Astrocyte (in vitro differentiated cells and primary cell): ENCODE data around the gene RBFA. TPM values are rescaled to one million over a fixed set of nuclear protein-coding genes. Genes with fewer than 3 reads are reported as not detected.

Experiments used
- DNase-seq: peaks from one replicate; pipeline ENCODE4 v3.0.0-alpha.2; 2010; ENCODE audit warnings: low read depth
- FAIRE-seq: peaks from 2 replicates; lab custom pipeline; 2011; peaks lifted over from hg19 to GRCh38; lab: Jason Lieb, UNC
- H2AFZ ChIP-seq: 2 replicates; pipeline ENCODE4 v1.6.0; 2012; ENCODE audit warnings: low read depth, low read length, inconsistent platforms
- H3K27ac ChIP-seq: 2 replicates; pipeline ENCODE4 v1.5.1; 2011; ENCODE audit warnings: low read depth, low read length, inconsistent platforms
- H3K27me3 ChIP-seq: 2 replicates; pipeline ENCODE4 v1.6.0; 2011; ENCODE audit warnings: low read length, inconsistent platforms; ENCODE audit not compliant: insufficient read depth
- H3K36me3 ChIP-seq: 2 replicates; pipeline ENCODE4 v1.5.1; 2011; ENCODE audit warnings: low read length, inconsistent platforms; ENCODE audit not compliant: insufficient read depth
- H3K4me1 ChIP-seq: 2 replicates; pipeline ENCODE4 v1.5.1; 2011; ENCODE audit warnings: low read length, inconsistent platforms; ENCODE audit not compliant: insufficient read depth
- H3K4me2 ChIP-seq: 2 replicates; pipeline ENCODE4 v1.6.0; 2012; ENCODE audit warnings: low read length, inconsistent platforms
- H3K4me3 ChIP-seq: 2 replicates; pipeline ENCODE4 v1.5.1; 2011; ENCODE audit warnings: low read depth, mild to moderate bottlenecking, low read length, inconsistent platforms; ENCODE audit not compliant: insufficient read depth
- H3K79me2 ChIP-seq: 2 replicates; pipeline ENCODE4 v1.6.0; 2012; ENCODE audit warnings: mild to moderate bottlenecking, low read length, inconsistent platforms; ENCODE audit not compliant: insufficient read depth
- H3K9ac ChIP-seq: 2 replicates; pipeline ENCODE4 v1.6.0; 2012; ENCODE audit warnings: mild to moderate bottlenecking, low read length, inconsistent platforms
- H3K9me3 ChIP-seq: 2 replicates; pipeline ENCODE4 v1.5.1; 2012; ENCODE audit warnings: low read depth, mild to moderate bottlenecking, low read length, inconsistent platforms; ENCODE audit not compliant: insufficient read depth
- H4K20me1 ChIP-seq: 2 replicates; pipeline ENCODE4 v1.6.0; 2012; ENCODE audit warnings: low read length, inconsistent platforms; ENCODE audit not compliant: insufficient read depth
- H3K27ac Mint-ChIP-seq: one replicate; pipeline ENCODE4 v1.8.0; 2021; ENCODE audit warnings: mild to moderate bottlenecking, mixed read lengths; ENCODE audit not compliant: unreplicated experiment
- H3K27me3 Mint-ChIP-seq: one replicate; pipeline ENCODE4 v1.8.0; 2021; ENCODE audit warnings: low read depth, mixed read lengths; ENCODE audit not compliant: unreplicated experiment
- H3K36me3 Mint-ChIP-seq: one replicate; pipeline ENCODE4 v1.8.0; 2021; ENCODE audit warnings: low read depth, mixed read lengths; ENCODE audit not compliant: unreplicated experiment
- H3K4me1 Mint-ChIP-seq: one replicate; pipeline ENCODE4 v1.8.0; 2021; ENCODE audit warnings: low read depth, mixed read lengths; ENCODE audit not compliant: unreplicated experiment
- H3K4me3 Mint-ChIP-seq: one replicate; pipeline ENCODE4 v1.8.0; 2021; ENCODE audit warnings: mild to moderate bottlenecking, moderate library complexity, mixed read lengths; ENCODE audit not compliant: unreplicated experiment
- H3K9me3 Mint-ChIP-seq: one replicate; pipeline ENCODE4 v1.8.0; 2021; ENCODE audit warnings: mild to moderate bottlenecking, mixed read lengths; ENCODE audit not compliant: unreplicated experiment
- CTCF ChIP-seq: IDR thresholded peaks from 2 replicates; pipeline ENCODE4 v1.5.1; 2011; ENCODE audit warnings: low read depth, mild to moderate bottlenecking, inconsistent platforms, low read length, moderate library complexity; ENCODE audit not compliant: insufficient read depth
- EZH2 ChIP-seq: IDR thresholded peaks from 2 replicates; pipeline ENCODE4 v1.6.1; 2012; ENCODE audit warnings: mild to moderate bottlenecking, low read length, inconsistent platforms; ENCODE audit not compliant: insufficient read depth
- total RNA-seq: library from RNA; stranded (reverse); gene quantifications from 2 replicates; pipeline ENCODE4 v1.2.1, GENCODE V29; 2021

RBFA gene
- total RNA-seq, 1 donor from 2014 or later: 24.1 TPM

GRCh38 chr18:80056095-80056494 is 21.9 kb downstream of the RBFA start:
- H3K9me3 ChIP-seq: peaks cover 14% of the 10 kb centered on the region
- H3K4me1 ChIP-seq: no peaks in the 10 kb centered on the region
- FAIRE-seq (no peak), DNase-seq (no peak)
- Mint-ChIP-seq H3K36me3 (peaks cover 31% of the 10 kb centered on the region), H3K27me3 (no peaks in the 10 kb centered on the region), H3K27ac (no peak overlapping the region), H3K4me1 (no peaks in the 10 kb centered on the region), H3K4me3 (no peak overlapping the region), H3K9me3 (peaks cover 58% of the 10 kb centered on the region)
- no peak overlapping the region for H3K4me3 ChIP-seq
- no peaks in the 10 kb centered on the region for H4K20me1 ChIP-seq
- H2AFZ ChIP-seq: no peak overlapping the region
- no peaks in the 10 kb centered on the region for H3K36me3 ChIP-seq
- no peak overlapping the region for H3K27ac ChIP-seq
- no peak overlapping the region for H3K9ac ChIP-seq
- no peak overlapping the region for H3K4me2 ChIP-seq
- no peaks in the 10 kb centered on the region for H3K79me2 ChIP-seq
- H3K27me3 ChIP-seq: no peaks in the 10 kb centered on the region
- TF ChIP-seq CTCF (no peak), EZH2 (no peak)

- DNase-seq (no peak), FAIRE-seq (no peak)
- Histone ChIP-seq H3K4me3 (no peak overlapping the region), H3K79me2 (no peaks in the 10 kb centered on the region), H3K27me3 (no peaks in the 10 kb centered on the region), H4K20me1 (no peaks in the 10 kb centered on the region), H3K27ac (no peak overlapping the region), H3K4me1 (no peaks in the 10 kb centered on the region), H3K9ac (no peak overlapping the region), H2AFZ (no peak overlapping the region), H3K4me2 (no peak overlapping the region), H3K9me3 (peaks cover 6% of the 10 kb centered on the region), H3K36me3 (no peaks in the 10 kb centered on the region)
- H3K4me1 Mint-ChIP-seq: no peaks in the 10 kb centered on the region
- H3K36me3 Mint-ChIP-seq: peaks cover 18% of the 10 kb centered on the region
- TF ChIP-seq EZH2: no peak
- no peak for TF ChIP-seq CTCF
- no peak overlapping the region for H3K4me3 Mint-ChIP-seq
- peaks cover 41% of the 10 kb centered on the region for H3K9me3 Mint-ChIP-seq
- no peak overlapping the region for H3K27ac Mint-ChIP-seq
- H3K27me3 Mint-ChIP-seq: no peaks in the 10 kb centered on the region
Observed at GRCh38 chr18:80059945-80060344, 25.7 kb downstream of the RBFA start.

GRCh38 chr18:80065705-80066104 is 31.5 kb downstream of the RBFA start:
- FAIRE-seq (no peak), DNase-seq (no peak)
- H3K36me3 ChIP-seq: no peaks in the 10 kb centered on the region
- Mint-ChIP-seq H3K4me3 (no peak overlapping the region), H3K36me3 (no peaks in the 10 kb centered on the region), H3K4me1 (no peaks in the 10 kb centered on the region), H3K27me3 (peaks cover 6% of the 10 kb centered on the region), H3K9me3 (peaks cover 10% of the 10 kb centered on the region), H3K27ac (no peak overlapping the region)
- peaks cover 3% of the 10 kb centered on the region for H3K9me3 ChIP-seq
- H3K4me3 ChIP-seq: no peak overlapping the region
- no peak overlapping the region for H3K4me2 ChIP-seq
- H4K20me1 ChIP-seq: no peaks in the 10 kb centered on the region
- no peak overlapping the region for H3K9ac ChIP-seq
- H3K27ac ChIP-seq: no peak overlapping the region
- H3K79me2 ChIP-seq: no peaks in the 10 kb centered on the region
- no peak overlapping the region for H2AFZ ChIP-seq
- no peaks in the 10 kb centered on the region for H3K27me3 ChIP-seq
- H3K4me1 ChIP-seq: no peaks in the 10 kb centered on the region
- TF ChIP-seq EZH2 (no peak), CTCF (no peak)
